HepG2 (cell line): ENCODE data around the gene LNX2. TPM values are rescaled to one million over a fixed set of nuclear protein-coding genes. Genes with fewer than 3 reads are reported as not detected.

Experiments used
- ATAC-seq: fragments of 200-7000 bp; cut with Tn5 transposase; 3 replicates; pipeline ENCODE4 v1.9.1; 2020; ENCODE audit warnings: mild to moderate bottlenecking, moderate library complexity
- BruUV-seq: library from RNA; stranded (reverse); fragments of 400-500 nt; replicated peaks from 2 replicates; lab custom pipeline; 2021; lab: Mats Ljungman, UMichigan
- CTCF ChIA-PET: fragments of 300-600 bp; formaldehyde crosslinking; extraction: SDS; loops from one replicate; lab custom pipeline; 2021; ENCODE audit warnings: low total read pairs, inconsistent platforms, low intra/inter-chr PET ratio; lab: Yijun Ruan, JAX
- POLR2A ChIA-PET: fragments of 350-600 bp; sonication (Branson Sonifier 250); formaldehyde crosslinking; loops from one replicate; lab custom pipeline; 2020; ENCODE audit warnings: antibody characterized with exemption, inconsistent platforms; lab: Yijun Ruan, JAX
- DNase-seq: peaks from one replicate; pipeline ENCODE4 v3.0.0-alpha.2; 2015; ENCODE audit warnings: low spot score
- FAIRE-seq: peaks from 3 replicates; lab custom pipeline; 2011; peaks lifted over from hg19 to GRCh38; lab: Jason Lieb, UNC
- H2AFZ ChIP-seq: one replicate; pipeline ENCODE4 v1.6.1; 2011; ENCODE audit warnings: low read length, inconsistent platforms
- H3K27ac ChIP-seq: fragments of 300-600 bp; 3 replicates; pipeline ENCODE4 v1.8.0; 2011; ENCODE audit warnings: mixed run types, mild to moderate bottlenecking, mixed read lengths, low read length, inconsistent platforms; ENCODE audit not compliant: insufficient read depth; ENCODE audit errors: extremely low read length
- H3K27me3 ChIP-seq, 2 experiments: fragments of 200-600 bp in 1 of 2; 2 replicates in 1 of 2; 3 replicates in 1 of 2; pipeline versions ENCODE4 v1.6.0 to v1.8.0; 2011; ENCODE audit warnings: low read length in 2 of 2, mild to moderate bottlenecking in 2 of 2, moderate library complexity in 2 of 2, inconsistent platforms in 1 of 2; ENCODE audit not compliant: insufficient read depth in 2 of 2, control insufficient read depth in 1 of 2
- H3K36me3 ChIP-seq, 2 experiments: fragments of 200-600 bp in 1 of 2; replicated peaks in 1 of 2; 2 replicates in 1 of 2; 3 replicates in 1 of 2; pipeline versions ENCODE4 v1.5.1 to v1.8.0; 2011; ENCODE audit warnings: low read length in 2 of 2, inconsistent platforms in 1 of 2; ENCODE audit not compliant: insufficient read depth in 2 of 2, control insufficient read depth in 1 of 2
- H3K4me1 ChIP-seq: 2 replicates; pipeline ENCODE4 v1.5.1; 2012; ENCODE audit warnings: low read length, inconsistent platforms; ENCODE audit not compliant: insufficient read depth
- H3K4me2 ChIP-seq: 2 replicates; pipeline ENCODE4 v1.6.0; 2011; ENCODE audit warnings: low read depth, low read length, inconsistent platforms
- H3K4me3 ChIP-seq, 3 experiments: fragments of 200-600 bp in 1 of 3; sonication (generic), shearing (Covaris generic) in 1 of 3; replicated peaks in 1 of 3; 2 replicates each; pipeline ENCODE4 v1.5.1; 2011 to 2016; ENCODE audit warnings: low read length in 3 of 3, inconsistent platforms in 2 of 3, low read depth in 2 of 3, mild to moderate bottlenecking in 2 of 3, control low read depth in 1 of 3, mixed read lengths in 1 of 3; ENCODE audit not compliant: insufficient read depth in 1 of 3
- H3K79me2 ChIP-seq: one replicate; pipeline ENCODE4 v1.6.1; 2011; ENCODE audit warnings: low read length, inconsistent platforms; ENCODE audit not compliant: insufficient read depth
- H3K9ac ChIP-seq: 2 replicates; pipeline ENCODE4 v1.6.0; 2011; ENCODE audit warnings: mild to moderate bottlenecking, low read depth, low read length, inconsistent platforms; ENCODE audit not compliant: insufficient read depth
- H3K9me3 ChIP-seq: 2 replicates; pipeline ENCODE4 v1.5.1; 2012; ENCODE audit warnings: mild to moderate bottlenecking, low read length
- H4K20me1 ChIP-seq: 2 replicates; pipeline ENCODE4 v1.6.0; 2011; ENCODE audit warnings: inconsistent platforms, mild to moderate bottlenecking, low read length, moderate library complexity; ENCODE audit not compliant: insufficient read depth
- CBX1 ChIP-seq: IDR thresholded peaks from one replicate; pipeline ENCODE4 v1.6.1; 2016; ENCODE audit warnings: antibody characterized with exemption, low read depth
- CC2D1A ChIP-seq: sonication (generic); formaldehyde crosslinking; IDR thresholded peaks from 2 replicates; pipeline ENCODE4 v1.8.1; 2023; ENCODE audit warnings: mild to moderate bottlenecking, missing genetic modification reagents
- ELF1 ChIP-seq: sonication (generic); formaldehyde crosslinking; IDR thresholded peaks from 2 replicates; pipeline ENCODE4 v1.4.0; 2020; ENCODE audit warnings: missing genetic modification reagents
- FUBP1 ChIP-seq: sonication (generic); formaldehyde crosslinking; IDR thresholded peaks from 2 replicates; pipeline ENCODE4 v1.5.1; 2020; ENCODE audit warnings: missing genetic modification reagents, mild to moderate bottlenecking, borderline replicate concordance
- GTF3A ChIP-seq: sonication (generic); formaldehyde crosslinking; conservative IDR thresholded peaks from 2 replicates; pipeline ENCODE4 v1.4.0; 2020; ENCODE audit warnings: mild to moderate bottlenecking, missing genetic modification reagents
- HCFC1 ChIP-seq: fragments of 150-350 bp; IDR thresholded peaks from 2 replicates; pipeline ENCODE4 v1.6.1; 2014; ENCODE audit warnings: low read depth, low read length
- HNRNPUL1 ChIP-seq: fragments of 200-400 bp; formaldehyde crosslinking; IDR thresholded peaks from 2 replicates; pipeline ENCODE4 v1.6.1; 2017; ENCODE audit warnings: low read depth, mild to moderate bottlenecking, low read length, moderate library complexity
- MAX ChIP-seq: IDR thresholded peaks from 2 replicates; pipeline ENCODE4 v1.6.1; 2012; ENCODE audit warnings: inconsistent platforms
- MYC ChIP-seq: sonication (generic); formaldehyde crosslinking; IDR thresholded peaks from 2 replicates; pipeline ENCODE4 v1.9.0; 2021; ENCODE audit warnings: missing genetic modification reagents, borderline replicate concordance
- NFKBIZ ChIP-seq: IDR thresholded peaks from 2 replicates; pipeline ENCODE4 v1.6.1; 2018; ENCODE audit warnings: missing genetic modification reagents, missing compliant biosample characterization
- NKX3-1 ChIP-seq: sonication (generic); formaldehyde crosslinking; IDR thresholded peaks from 2 replicates; pipeline ENCODE4 v1.5.0; 2020; ENCODE audit warnings: missing genetic modification reagents
- NR2F2 ChIP-seq: IDR thresholded peaks from 2 replicates; pipeline ENCODE4 v1.6.1; 2012; ENCODE audit warnings: low read depth, inconsistent platforms, borderline replicate concordance
- TP53 ChIP-seq: sonication (generic); formaldehyde crosslinking; conservative IDR thresholded peaks from 2 replicates; pipeline ENCODE4 v1.4.0; 2020; ENCODE audit warnings: missing genetic modification reagents
- ZC3H13 ChIP-seq: sonication (generic); formaldehyde crosslinking; IDR thresholded peaks from 2 replicates; pipeline ENCODE4 v1.8.1; 2023; ENCODE audit warnings: mild to moderate bottlenecking, missing genetic modification reagents, moderate library complexity
- ZEB1 ChIP-seq: IDR thresholded peaks from 2 replicates; pipeline ENCODE4 v1.6.1; 2012; ENCODE audit warnings: mild to moderate bottlenecking, low read depth, inconsistent platforms; ENCODE audit not compliant: insufficient replicate concordance
- ZNF337 ChIP-seq: sonication (generic); formaldehyde crosslinking; IDR thresholded peaks from 2 replicates; pipeline ENCODE4 v1.5.1; 2020; ENCODE audit warnings: missing genetic modification reagents, low read depth, mild to moderate bottlenecking, borderline replicate concordance
- ZNF652 ChIP-seq: IDR thresholded peaks from 2 replicates; pipeline ENCODE4 v1.6.1; 2016; ENCODE audit warnings: low read depth, borderline replicate concordance
- ZNF703 ChIP-seq: sonication (generic); formaldehyde crosslinking; IDR thresholded peaks from 2 replicates; pipeline ENCODE4 v1.5.1; 2020; ENCODE audit warnings: missing genetic modification reagents, mild to moderate bottlenecking, moderate library complexity, borderline replicate concordance
- WGBS: methylation state at CpG from one replicate; pipeline ENCODE4 v1.1.6; 2017; ENCODE audit warnings: low lambda C conversion rate; 5-methylcytosine and 5-hydroxymethylcytosine counted together
- in situ Hi-C: cut with HindIII; loops from 2 replicates; pipeline ENCODE4 v1.10.0; 2017; ENCODE audit warnings: low pct_unique_long_range_greater_than_20kb; ENCODE audit not compliant: extremely low pct_ligation_motif_present
- intact Hi-C: fragments of 100-400 bp; cut with micrococcal nuclease; formaldehyde crosslinking; loops from one replicate; pipeline ENCODE4 v1.10.0; 2022; ENCODE audit not compliant: unreplicated experiment
- polyA plus RNA-seq, 8 experiments: library from polyadenylated mRNA; depleted of rRNA in 3 of 8; stranded (reverse) in 7 of 8; unstranded in 1 of 8; fragments of >200 nt; fragmentation: Illumina TruSeq in 4 of 8; extraction: Trizol in 4 of 8; gene quantifications; 2 replicates each; pipeline versions ENCODE4 v1.2.1 to v1.2.3, GENCODE V29; 2011 to 2016; ENCODE audit warnings: low read depth in 4 of 8, missing spikeins in 1 of 8, mixed read lengths in 1 of 8; ENCODE audit not compliant: insufficient read depth in 1 of 8
- total RNA-seq, 5 experiments: library from RNA; depleted of rRNA; stranded (reverse); fragments of >200 nt; fragmentation: Illumina TruSeq; extraction: Trizol; gene quantifications; 2 replicates each; pipeline ENCODE4 v1.2.3, GENCODE V29; 2016; ENCODE audit warnings: low read depth in 1 of 5
- TF ChIP-seq, protein P1 (sequence below): sonication (generic); formaldehyde crosslinking; IDR thresholded peaks from 2 replicates; pipeline ENCODE4 v1.5.0; 2020; ENCODE audit warnings: missing genetic modification reagents
- TF ChIP-seq, protein P2 (sequence below): sonication (generic); formaldehyde crosslinking; IDR thresholded peaks from 2 replicates; pipeline ENCODE4 v1.8.0; 2023; ENCODE audit warnings: mild to moderate bottlenecking, missing genetic modification reagents

Gene LNX2
- total and polyA plus RNA-seq, 2 of the 13 experiments (the other 11 are each of a cell fraction or from before 2014, with no cell fraction given): 9.2 to 9.7 TPM

GRCh38 chr13:27601803-27602202 lies 18.5 kb downstream of the LNX2 start:
- H3K9ac ChIP-seq: no peak overlapping the region
- WGBS: 96% methylated on average over 2 of the region's 2 CpGs
- no peak for FAIRE-seq

More at GRCh38 chr13:27601803-27602202, 18.5 kb downstream of the LNX2 start:
- Histone ChIP-seq H3K9me3 (no peaks in the 10 kb centered on the region), H3K79me2 (peaks cover 95% of the 10 kb centered on the region), H3K4me3 (no peak overlapping the region), H2AFZ (no peak overlapping the region), H3K4me1 (peaks cover 59% of the 10 kb centered on the region), H3K36me3 (no peaks in the 10 kb centered on the region), H4K20me1 (peaks cover 19% of the 10 kb centered on the region), H3K4me2 (no peak overlapping the region), H3K27ac (no peak overlapping the region), H3K27me3 (no peaks in the 10 kb centered on the region)
- CTCF ChIA-PET: no interaction called here
- intact Hi-C loops (no loop called here), in situ Hi-C loops (no loop called here)
- TF ChIP-seq ZEB1 (no peak), CC2D1A (CRISPR knock-in tag) (no peak), ZNF652 (CRISPR knock-in tag) (no peak), NR2F2 (no peak), ZNF703 (CRISPR knock-in tag) (no peak), HCFC1 (no peak), TP53 (CRISPR knock-in tag) (no peak), GTF3A (CRISPR knock-in tag) (no peak), ZC3H13 (CRISPR knock-in tag) (no peak), ELF1 (CRISPR knock-in tag) (no peak), FUBP1 (no peak), ZNF337 (CRISPR knock-in tag) (no peak), MAX (no peak), NKX3-1 (CRISPR knock-in tag) (no peak), NFKBIZ (CRISPR knock-in tag) (no peak), HNRNPUL1 (no peak), CBX1 (no peak), MYC (CRISPR knock-in tag) (no peak)
- TF ChIP-seq, protein P1, sequence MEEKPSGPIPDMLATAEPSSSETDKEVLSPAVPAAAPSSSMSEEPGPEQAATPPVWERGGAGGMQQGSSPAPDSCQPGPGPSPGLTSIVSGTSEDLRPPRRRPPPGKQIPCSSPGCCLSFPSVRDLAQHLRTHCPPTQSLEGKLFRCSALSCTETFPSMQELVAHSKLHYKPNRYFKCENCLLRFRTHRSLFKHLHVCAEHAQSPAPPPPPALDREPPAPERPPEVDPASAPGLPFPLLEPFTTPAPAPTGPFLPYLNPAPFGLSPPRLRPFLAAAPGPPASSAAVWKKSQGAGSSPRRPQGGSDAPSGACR (CRISPR knock-in tag): no peak
- TF ChIP-seq, protein P2, sequence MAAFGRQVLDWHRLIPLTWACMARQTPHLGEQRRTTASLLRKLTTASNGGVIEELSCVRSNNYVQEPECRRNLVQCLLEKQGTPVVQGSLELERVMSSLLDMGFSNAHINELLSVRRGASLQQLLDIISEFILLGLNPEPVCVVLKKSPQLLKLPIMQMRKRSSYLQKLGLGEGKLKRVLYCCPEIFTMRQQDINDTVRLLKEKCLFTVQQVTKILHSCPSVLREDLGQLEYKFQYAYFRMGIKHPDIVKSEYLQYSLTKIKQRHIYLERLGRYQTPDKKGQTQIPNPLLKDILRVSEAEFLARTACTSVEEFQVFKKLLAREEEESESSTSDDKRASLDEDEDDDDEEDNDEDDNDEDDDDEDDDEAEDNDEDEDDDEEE (CRISPR knock-in tag): no peak
- POLR2A ChIA-PET: no interaction called here
- ATAC-seq (no peak), DNase-seq (no peak)
- BruUV-seq: no TSS peak
